GM12878 (cell line): ENCODE data around the gene LHFPL2. TPM values are rescaled to one million over a fixed set of nuclear protein-coding genes. Genes with fewer than 3 reads are reported as not detected.

ENCODE experiments used
- ATAC-seq: fragments of 200-7000 bp; cut with Tn5 transposase; 3 replicates; pipeline ENCODE4 v1.9.1; 2020; ENCODE audit warnings: mild to moderate bottlenecking, moderate library complexity
- BruUV-seq: library from RNA; stranded (reverse); fragments of 400-500 nt; replicated peaks from 2 replicates; lab custom pipeline; 2021; lab: Mats Ljungman, UMichigan
- CTCF ChIA-PET: fragments of 300-600 bp; sonication (Branson Sonifier 250); formaldehyde crosslinking; extraction: SDS; loops from one replicate; lab custom pipeline; 2021; ENCODE audit warnings: inconsistent platforms; lab: Yijun Ruan, JAX
- POLR2A ChIA-PET: fragments of 350-600 bp; formaldehyde crosslinking; extraction: SDS; loops from one replicate; lab custom pipeline; 2021; ENCODE audit warnings: inconsistent platforms; lab: Charles Lee
- RAD21 ChIA-PET: fragments of 300-600 bp; sonication (Branson Sonifier 250); formaldehyde crosslinking; loops from one replicate; lab custom pipeline; 2023; ENCODE audit warnings: antibody characterized with exemption; ENCODE audit not compliant: unreplicated experiment; lab: Charles Lee
- SMC1A ChIA-PET: fragments of 300-600 bp; sonication (Branson Sonifier 250); formaldehyde crosslinking; loops from one replicate; lab custom pipeline; 2023; ENCODE audit not compliant: unreplicated experiment, uncharacterized antibody; lab: Charles Lee
- DNase-seq: peaks from one replicate; pipeline ENCODE4 v3.0.0-alpha.2; 2011; ENCODE audit warnings: low read depth, low spot score
- FAIRE-seq: peaks from 3 replicates; lab custom pipeline; 2011; peaks lifted over from hg19 to GRCh38; lab: Jason Lieb, UNC
- H2AFZ ChIP-seq: 2 replicates; pipeline ENCODE4 v1.6.0; 2011; ENCODE audit warnings: low read depth, low read length, control low read depth; ENCODE audit not compliant: control insufficient read depth
- H3K27ac ChIP-seq: 2 replicates; pipeline ENCODE4 v1.5.1; 2011; ENCODE audit warnings: control low read depth; ENCODE audit not compliant: control insufficient read depth, insufficient read depth
- H3K27me3 ChIP-seq, 2 experiments: replicated peaks in 1 of 2; 2 replicates each; pipeline versions ENCODE4 v1.6.0 to v1.6.1; 2011; ENCODE audit warnings: low read length in 1 of 2; ENCODE audit not compliant: control insufficient read depth in 2 of 2, insufficient read depth in 2 of 2
- H3K36me3 ChIP-seq, 2 experiments: 2 replicates each; pipeline ENCODE4 v1.5.1; 2011; ENCODE audit warnings: low read length in 1 of 2; ENCODE audit not compliant: control insufficient read depth in 2 of 2, insufficient read depth in 2 of 2
- H3K4me1 ChIP-seq: 2 replicates; pipeline ENCODE4 v1.6.1; 2011; ENCODE audit warnings: mild to moderate bottlenecking, low read length, moderate library complexity, mixed read lengths; ENCODE audit not compliant: control insufficient read depth, insufficient read depth
- H3K4me2 ChIP-seq: 2 replicates; pipeline ENCODE4 v1.6.0; 2011; ENCODE audit warnings: control low read depth; ENCODE audit not compliant: control insufficient read depth, insufficient read depth
- H3K4me3 ChIP-seq: fragments of 200-600 bp; sonication (generic); 2 replicates; pipeline ENCODE4 v1.5.1; 2016
- H3K79me2 ChIP-seq: 2 replicates; pipeline ENCODE4 v1.6.0; 2011; ENCODE audit warnings: low read length; ENCODE audit not compliant: control insufficient read depth, insufficient read depth
- H3K9ac ChIP-seq: 2 replicates; pipeline ENCODE4 v1.8.0; 2011; ENCODE audit warnings: low read length, control low read depth, mixed read lengths; ENCODE audit not compliant: control insufficient read depth, insufficient read depth
- H3K9me3 ChIP-seq: replicated peaks from 3 replicates; pipeline ENCODE4 v1.5.1; 2011; ENCODE audit warnings: mild to moderate bottlenecking, low read length; ENCODE audit not compliant: control insufficient read depth, insufficient read depth
- H4K20me1 ChIP-seq: 2 replicates; pipeline ENCODE4 v1.6.0; 2011; ENCODE audit not compliant: control insufficient read depth, insufficient read depth
- CREM ChIP-seq: IDR thresholded peaks from 2 replicates; pipeline ENCODE4 v1.6.1; 2014; ENCODE audit warnings: antibody characterized with exemption, low read depth
- MTA3 ChIP-seq: IDR thresholded peaks from 2 replicates; pipeline ENCODE4 v1.6.1; 2012; ENCODE audit warnings: low read length, inconsistent platforms, borderline replicate concordance
- SP1 ChIP-seq: IDR thresholded peaks from one replicate; pipeline ENCODE4 v1.6.1; 2011; ENCODE audit warnings: low read depth, low read length
- WGBS: methylation state at CpG from one replicate; pipeline ENCODE4 v1.1.6; 2016; ENCODE audit warnings: low lambda C conversion rate; ENCODE audit not compliant: insufficient replicate concordance, insufficient coverage; ENCODE audit errors: missing lambda C conversion rate; 5-methylcytosine and 5-hydroxymethylcytosine counted together
- in situ Hi-C: fragments of 300-500 bp; cut with MboI; formaldehyde crosslinking; loops from 9 replicates; pipeline ENCODE4 v1.14.3; 2018; ENCODE audit warnings: mixed read lengths
- intact Hi-C: fragments of 100-400 bp; cut with micrococcal nuclease; formaldehyde crosslinking; loops from one replicate; pipeline ENCODE4 v1.14.2; 2022; ENCODE audit not compliant: unreplicated experiment
- polyA plus RNA-seq, 11 experiments: library from polyadenylated mRNA; depleted of rRNA in 4 of 11; unstranded in 6 of 11; stranded (reverse) in 5 of 11; fragments of >200 nt; fragmentation: Nextera tagmentation in 4 of 11; fragmentation: Illumina TruSeq in 1 of 11; extraction: Ambion mirVana in 4 of 11; extraction: Trizol in 1 of 11; gene quantifications; 1 replicate in 1 of 11; 2 replicates in 10 of 11; pipeline versions ENCODE4 v1.2.1 to v1.2.3, GENCODE V29; 2011 to 2016; ENCODE audit warnings: inconsistent platforms in 2 of 11, missing spikeins in 2 of 11, low read depth in 1 of 11
- total RNA-seq, 4 experiments: library from RNA; depleted of rRNA in 3 of 4; stranded (reverse); fragments of >200 nt in 3 of 4; fragmentation: Illumina TruSeq in 1 of 4; extraction: Trizol in 1 of 4; gene quantifications; 2 replicates each; pipeline versions ENCODE4 v1.2.1 to v1.2.3, GENCODE V29; 2013 to 2021
- TF ChIP-seq, protein P1 (sequence below): fragments of 450-650 bp; IDR thresholded peaks from 2 replicates; pipeline ENCODE4 v1.6.1; 2017; ENCODE audit warnings: borderline replicate concordance

The LHFPL2 gene
- total and polyA plus RNA-seq, 10 of the 15 experiments (the other 5 are each of a cell fraction or from before 2014, with no cell fraction given): 4.1 to 21.8 (median 12.5) TPM

DNA sequence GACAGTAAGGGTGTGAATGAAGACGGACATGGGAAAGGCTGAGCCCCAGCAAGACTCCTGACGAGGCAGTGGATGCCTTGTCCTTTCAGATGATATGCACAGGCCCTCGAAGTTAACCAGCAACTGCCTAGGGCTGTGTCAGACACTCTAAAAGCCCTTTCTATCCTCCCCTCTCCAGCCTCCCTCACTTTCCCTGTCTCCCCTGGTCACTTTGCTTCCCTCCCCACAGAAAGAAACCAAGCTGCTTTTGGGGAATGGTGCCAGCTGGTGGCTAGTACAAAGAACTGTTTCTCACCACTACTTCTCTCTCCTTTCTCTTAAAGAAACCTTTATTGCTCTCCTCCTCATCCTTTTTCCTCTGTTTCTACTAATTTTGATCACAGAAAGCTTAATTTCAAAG lies 21.4 kb downstream of the LHFPL2 start (continued):
- TF ChIP-seq CREM (no peak), MTA3 (no peak)

DNA sequence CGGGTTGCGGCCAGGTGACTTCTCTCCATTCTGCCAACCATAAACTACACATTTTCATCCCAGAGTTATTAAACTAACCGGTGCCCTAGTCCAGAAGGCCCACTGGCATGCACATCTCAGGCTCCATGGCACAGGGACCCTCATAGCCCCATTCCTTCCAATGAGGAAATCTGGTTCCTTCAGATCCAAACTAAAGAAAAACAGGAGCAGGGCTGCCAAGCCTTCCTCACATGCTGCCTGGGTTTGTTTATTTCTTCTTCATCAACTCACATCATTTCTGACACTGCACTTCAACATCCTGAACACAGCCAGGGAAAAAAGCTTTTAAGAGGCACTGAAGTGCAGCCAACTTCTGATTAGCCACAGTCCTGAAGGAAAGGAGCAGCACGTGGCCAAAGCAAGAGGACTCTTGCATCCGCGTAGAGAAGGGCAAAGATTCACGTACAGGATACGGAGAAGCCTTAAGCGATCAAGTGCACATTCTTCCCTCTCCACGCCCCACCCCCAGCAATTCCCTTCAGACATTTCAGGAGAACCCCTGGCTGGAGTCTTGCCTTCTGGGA lies 22.5 kb downstream of the LHFPL2 start:
- Histone ChIP-seq H3K27me3 (no peaks in the 10 kb centered on the region), H3K4me1 (no peaks in the 10 kb centered on the region), H3K9ac (no peak overlapping the region), H4K20me1 (no peaks in the 10 kb centered on the region), H3K9me3 (no peaks in the 10 kb centered on the region), H3K27ac (no peak overlapping the region), H3K4me3 (no peak overlapping the region), H3K4me2 (no peak overlapping the region), H3K79me2 (no peaks in the 10 kb centered on the region), H2AFZ (no peak overlapping the region), H3K36me3 (peaks cover 19 to 25% of the 10 kb centered on the region in 2 experiments)
- in situ Hi-C loops: no loop called here
- intact Hi-C loops: no loop called here
- 98% methylated on average over 10 of the region's 10 CpGs for WGBS
- POLR2A ChIA-PET: no interaction called here
- SMC1A ChIA-PET: interaction anchor here (1.2 to 2.0 kb wide), 2 partner anchors 12 to 62 kb away, joined by 4 to 5 read pairs; no protein-coding TSS in a partner anchor
- TF ChIP-seq SP1: no peak
- TF ChIP-seq, protein P1, sequence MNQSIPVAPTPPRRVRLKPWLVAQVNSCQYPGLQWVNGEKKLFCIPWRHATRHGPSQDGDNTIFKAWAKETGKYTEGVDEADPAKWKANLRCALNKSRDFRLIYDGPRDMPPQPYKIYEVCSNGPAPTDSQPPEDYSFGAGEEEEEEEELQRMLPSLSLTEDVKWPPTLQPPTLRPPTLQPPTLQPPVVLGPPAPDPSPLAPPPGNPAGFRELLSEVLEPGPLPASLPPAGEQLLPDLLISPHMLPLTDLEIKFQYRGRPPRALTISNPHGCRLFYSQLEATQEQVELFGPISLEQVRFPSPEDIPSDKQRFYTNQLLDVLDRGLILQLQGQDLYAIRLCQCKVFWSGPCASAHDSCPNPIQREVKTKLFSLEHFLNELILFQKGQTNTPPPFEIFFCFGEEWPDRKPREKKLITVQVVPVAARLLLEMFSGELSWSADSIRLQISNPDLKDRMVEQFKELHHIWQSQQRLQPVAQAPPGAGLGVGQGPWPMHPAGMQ: no peak
- FAIRE-seq: no peak
- CTCF ChIA-PET: interaction anchor here (1.8 kb wide), 1 partner anchor 11 kb away, joined by 9 read pairs; no protein-coding TSS in a partner anchor
- ATAC-seq: no peak
- RAD21 ChIA-PET: no interaction called here
- no peak for DNase-seq
- no TSS peak for BruUV-seq
